ENCODE data around the gene AKAP13.

AKAP13 gene

DNA sequence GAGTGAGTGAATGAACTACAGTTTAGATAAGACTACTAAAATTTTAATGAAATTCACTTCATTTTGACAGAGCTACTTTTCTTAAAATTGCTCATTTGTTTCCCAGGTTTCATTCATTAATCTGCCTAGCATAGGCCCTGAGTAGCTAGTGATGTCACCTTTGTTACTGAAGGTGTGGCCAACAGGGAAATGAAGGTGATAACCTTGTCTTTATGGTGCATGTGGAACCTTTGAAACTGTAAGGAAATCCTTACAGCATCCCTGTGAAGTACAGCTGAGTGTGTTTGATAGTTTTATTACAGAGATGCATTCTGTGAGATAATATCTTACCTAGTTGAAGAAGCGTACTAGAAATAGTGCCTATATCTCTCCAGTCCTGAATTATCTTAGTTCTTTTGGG lies 112.9 kb downstream of the AKAP13 start:
- FAIRE-seq (no peak), DNase-seq (ENCODE audit: insufficient read length, low spot score) (no peak)

DNA sequence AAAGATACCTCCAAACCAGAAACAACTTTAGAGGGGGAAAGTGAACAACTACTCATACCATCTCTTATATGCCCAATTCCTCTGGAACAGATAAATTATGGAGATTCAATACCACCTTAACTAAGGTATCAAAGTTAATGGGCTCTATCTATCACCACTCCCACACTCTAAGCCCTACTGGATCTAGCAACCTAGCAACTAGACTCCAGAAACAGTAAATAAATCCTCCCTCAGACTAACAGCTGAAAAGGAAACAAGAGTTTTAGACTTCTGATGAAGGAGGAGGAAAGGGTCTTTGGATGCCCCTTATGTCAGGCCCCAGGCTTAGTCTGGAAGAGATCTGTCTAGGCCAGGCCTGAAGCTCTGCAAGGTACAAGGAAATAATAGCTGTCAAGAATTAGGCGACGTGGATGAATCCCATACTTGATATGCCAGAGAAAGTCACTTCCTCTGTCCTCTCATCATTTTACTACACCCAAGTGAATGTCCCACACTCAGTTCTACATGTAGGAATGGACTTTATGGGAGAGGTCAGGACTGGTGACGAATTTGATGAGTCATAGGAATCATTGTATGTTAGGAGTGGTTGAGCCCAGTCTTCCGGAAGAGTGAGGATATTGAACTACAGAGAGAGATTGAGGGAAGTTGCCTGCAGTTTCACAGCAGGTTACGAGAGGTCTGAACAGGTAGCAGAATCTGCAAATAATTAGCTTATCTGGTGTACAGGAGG lies 113.8 kb downstream of the AKAP13 start:
- peak; percentile 40 for FAIRE-seq
- DNase-seq (ENCODE audit: insufficient read length, low spot score), result peak; percentile 66

DNA sequence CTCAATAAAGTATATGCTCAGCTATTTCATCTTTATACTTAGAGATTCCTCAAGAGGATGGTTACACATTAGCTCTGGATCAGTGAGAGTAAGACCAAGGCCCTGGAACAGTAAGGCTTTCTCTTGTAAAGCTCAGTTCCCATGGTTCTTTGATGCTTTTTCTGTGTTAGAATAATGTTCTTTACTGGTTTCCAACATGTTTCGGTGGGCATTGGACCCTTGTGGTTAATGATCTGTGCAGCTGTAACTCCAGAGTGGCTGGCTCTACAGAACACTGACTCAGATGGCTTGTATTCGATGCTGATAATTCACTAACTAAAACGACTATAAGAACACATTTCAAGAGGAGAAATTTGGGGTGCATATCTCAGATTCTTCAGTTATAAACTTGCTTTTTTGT lies 114.7 kb downstream of the AKAP13 start:
- DNase-seq (ENCODE audit: insufficient read length, low spot score) (no peak), FAIRE-seq (no peak)

DNA sequence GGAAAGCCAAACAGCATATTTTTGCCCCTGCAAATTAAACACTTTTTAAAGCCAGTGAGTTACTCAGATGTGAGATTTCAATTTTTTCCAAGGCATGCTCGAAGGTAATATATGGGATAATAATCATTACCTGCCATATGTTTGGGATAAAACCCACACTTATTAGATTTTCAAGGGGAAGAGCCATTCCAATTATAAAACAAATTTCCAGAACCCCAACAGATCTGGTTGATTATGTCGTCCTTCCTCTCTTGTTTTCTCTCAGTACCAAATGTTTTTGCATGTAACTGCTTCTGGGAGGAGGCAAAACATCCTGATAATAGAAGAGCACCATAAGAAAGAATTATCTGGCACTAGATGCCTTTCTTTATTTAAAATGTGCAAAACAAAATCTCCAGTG lies 115.1 kb downstream of the AKAP13 start:
- FAIRE-seq (no peak), DNase-seq (ENCODE audit: insufficient read length, low spot score) (no peak)

DNA sequence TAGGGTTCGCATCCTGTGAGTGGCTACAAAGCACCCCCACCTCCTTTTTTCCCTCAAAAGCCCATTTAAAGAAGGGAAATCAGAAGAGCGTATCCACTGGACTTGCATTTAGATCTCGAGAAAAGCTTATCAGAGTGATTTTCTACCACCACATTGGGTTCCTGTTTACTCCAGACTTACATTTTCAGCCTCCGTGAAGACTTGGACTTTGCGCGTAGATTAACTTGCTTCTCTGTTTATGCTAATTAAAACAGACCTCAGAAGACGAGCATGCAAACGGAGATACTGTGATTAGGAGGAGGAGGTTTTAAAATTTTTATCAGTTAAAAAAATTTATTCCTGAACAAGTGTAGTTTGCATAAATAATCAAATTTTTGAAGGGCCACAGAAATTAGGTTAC lies 115.7 kb downstream of the AKAP13 start:
- FAIRE-seq, result no peak

DNA sequence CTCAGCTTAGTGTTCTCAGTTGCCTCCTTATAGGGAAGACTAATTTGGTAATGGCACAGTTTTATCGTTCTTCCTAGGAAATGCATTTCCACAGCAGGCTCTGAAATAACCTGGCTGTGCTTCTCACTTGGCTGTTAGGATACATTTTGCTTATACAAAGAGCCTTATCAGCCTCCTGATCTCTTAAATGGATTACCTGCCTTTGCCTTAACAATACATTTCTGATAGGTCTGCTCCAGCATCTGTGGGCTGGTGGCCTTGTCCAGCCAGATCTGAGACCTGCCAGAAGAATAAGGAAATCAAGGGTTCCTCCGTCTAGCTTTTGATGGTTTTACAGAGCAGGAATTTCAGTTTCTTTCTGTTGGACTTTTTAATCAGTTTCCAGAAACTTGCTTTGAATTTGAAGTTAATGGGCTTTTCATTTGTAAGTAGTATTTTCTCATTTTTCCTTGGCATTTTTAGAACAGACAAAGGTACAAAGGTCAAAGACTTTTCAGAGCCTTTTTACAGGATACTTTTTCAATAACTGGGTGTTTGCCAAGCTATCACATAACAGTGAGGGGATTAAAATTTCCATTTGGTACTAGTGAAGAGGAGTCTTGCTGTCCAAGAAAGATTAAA lies 116.3 kb downstream of the AKAP13 start:
- no peak for FAIRE-seq

More for the DNA sequence above, 115.7 kb downstream of the AKAP13 start:
- DNase-seq (ENCODE audit: insufficient read length, low spot score), result no peak

DNA sequence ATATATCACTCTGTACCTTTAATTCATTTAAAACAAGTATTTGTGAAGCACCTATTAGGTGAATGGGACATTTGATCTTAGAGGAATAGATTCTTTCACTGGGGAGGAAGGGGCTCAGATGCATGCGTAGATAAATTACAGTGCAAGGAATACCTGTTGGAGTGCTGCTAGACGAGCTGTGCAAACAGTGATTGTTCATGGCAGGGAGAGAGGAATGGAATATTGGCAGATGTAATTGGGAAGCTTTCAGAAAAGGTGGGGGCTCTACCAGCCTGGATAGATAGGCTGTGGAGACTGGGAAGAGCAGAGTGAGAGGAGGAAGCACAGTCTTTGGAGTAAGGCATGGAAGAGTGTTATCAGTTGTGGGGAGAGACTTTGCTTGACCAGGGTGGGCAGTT lies 116.8 kb downstream of the AKAP13 start:
- DNase-seq (ENCODE audit: insufficient read length, low spot score) (no peak), FAIRE-seq (no peak)

More for the DNA sequence above, 116.3 kb downstream of the AKAP13 start:
- DNase-seq (ENCODE audit: insufficient read length, low spot score), result no peak

DNA sequence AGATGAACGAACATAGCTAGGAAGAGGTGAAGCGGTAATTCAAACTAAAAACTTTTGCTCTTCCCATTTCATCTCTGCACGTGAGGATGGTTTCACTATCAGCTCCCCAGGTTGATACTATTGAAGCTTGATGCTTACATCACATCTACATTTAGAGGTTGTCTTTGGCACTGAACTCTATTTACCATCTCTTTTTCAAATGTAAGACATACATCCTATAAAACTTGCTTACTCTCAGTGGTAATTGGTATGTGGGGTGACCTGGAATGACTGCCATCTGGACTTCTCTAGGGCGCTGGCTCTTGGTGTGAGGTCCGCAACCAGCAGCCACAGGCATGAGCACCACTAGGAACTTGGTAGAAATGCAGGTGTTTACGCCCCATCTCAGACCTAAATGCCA lies 118.1 kb downstream of the AKAP13 start:
- FAIRE-seq (no peak), DNase-seq (ENCODE audit: insufficient read length, low spot score) (no peak)

DNA sequence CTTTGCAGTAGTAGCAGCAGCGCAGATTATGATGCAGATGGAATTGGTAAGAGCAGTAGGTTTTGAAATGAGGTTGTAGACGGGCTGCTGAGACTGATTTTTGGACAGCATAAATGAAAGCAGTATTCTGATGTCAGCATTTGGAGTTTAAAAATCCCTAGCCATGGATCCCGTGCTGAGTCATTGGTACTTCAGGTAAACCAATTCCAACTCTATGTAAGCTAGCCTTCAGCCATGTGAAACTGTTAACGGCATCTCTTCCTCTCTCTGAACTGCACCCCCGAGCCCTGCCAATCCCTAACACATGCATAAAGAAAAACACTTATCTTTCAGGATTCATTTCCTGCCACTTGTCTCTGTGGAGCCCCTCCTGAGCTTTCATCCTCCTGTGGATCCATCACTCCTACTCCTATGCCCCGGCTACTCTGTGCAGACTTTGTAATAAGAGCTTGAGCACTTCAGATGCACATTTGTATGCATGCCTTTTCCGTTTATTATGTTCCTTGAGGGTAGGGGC lies 119.0 kb downstream of the AKAP13 start:
- FAIRE-seq (no peak), DNase-seq (ENCODE audit: insufficient read length, low spot score) (no peak)

DNA sequence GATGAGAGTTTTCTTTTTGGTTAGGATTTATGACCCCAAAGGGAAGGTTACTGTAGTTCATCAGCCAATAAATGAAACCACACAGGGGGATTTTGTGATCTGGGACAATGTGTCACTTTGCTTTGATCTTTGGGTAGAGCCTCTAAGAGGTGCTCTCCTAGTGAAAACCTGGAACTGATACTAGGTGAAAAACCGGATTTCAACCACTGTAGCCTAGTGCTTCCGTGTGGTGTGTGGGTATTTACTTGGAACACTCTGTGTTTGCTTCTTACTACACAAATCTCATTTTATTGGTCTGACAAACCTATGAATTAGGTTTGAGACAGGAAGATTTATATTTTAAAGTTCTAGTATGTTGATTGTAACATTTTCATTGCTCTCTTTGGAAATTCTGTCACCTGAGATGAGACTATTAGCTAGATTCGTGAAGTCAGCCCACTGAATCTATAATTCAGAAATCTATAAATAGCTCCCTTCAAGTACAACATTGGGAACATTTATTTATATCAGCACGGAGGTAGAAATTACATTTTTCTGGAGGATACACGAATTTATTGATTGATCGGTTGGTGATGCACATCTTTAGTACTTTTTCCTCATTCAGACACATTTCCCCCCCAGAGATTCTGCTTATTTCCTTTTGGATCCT lies 119.8 kb downstream of the AKAP13 start:
- FAIRE-seq, result no peak
- no peak for DNase-seq (ENCODE audit: insufficient read length, low spot score)

DNA sequence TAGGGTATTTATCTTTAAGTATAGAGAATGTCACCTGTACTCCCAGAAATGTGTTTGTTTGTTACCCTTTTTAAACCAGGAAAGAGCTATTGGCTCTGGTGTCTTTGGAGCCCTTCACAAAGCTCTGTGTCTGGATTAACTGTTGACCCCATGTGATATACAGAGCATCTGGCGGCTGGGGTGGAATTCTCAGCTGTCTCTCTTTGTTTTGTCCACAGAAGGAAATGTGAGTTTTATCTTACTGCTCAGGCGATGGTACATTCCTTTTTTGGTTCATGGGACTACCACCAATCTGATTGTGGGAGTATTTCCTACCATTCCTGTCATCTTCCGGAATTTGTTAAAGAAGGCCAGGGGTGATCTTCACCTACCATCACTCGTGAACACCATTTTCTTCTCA lies 120.3 kb downstream of the AKAP13 start:
- DNase-seq (ENCODE audit: insufficient read length, low spot score) (no peak), FAIRE-seq (no peak)

DNA sequence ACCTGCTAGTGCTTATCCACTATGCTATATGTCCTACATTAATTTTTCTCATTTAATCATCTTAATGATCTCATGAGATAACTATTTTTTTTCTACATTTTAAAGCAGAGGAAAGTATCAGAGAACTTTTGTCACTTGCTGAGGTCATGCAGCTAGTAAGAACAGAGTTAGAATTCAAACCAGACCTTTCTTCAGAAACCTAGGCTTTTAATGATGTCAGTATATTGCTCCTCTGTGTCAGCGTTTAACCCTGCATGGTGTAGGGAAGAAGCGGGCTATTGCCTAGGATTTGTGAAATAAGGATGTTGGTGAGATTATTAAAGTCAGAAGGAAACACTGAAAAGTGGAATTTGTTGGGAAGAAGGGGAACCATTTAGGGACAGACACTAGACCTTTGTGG lies 121.2 kb downstream of the AKAP13 start:
- DNase-seq (ENCODE audit: insufficient read length, low spot score) (no peak), FAIRE-seq (no peak)

DNA sequence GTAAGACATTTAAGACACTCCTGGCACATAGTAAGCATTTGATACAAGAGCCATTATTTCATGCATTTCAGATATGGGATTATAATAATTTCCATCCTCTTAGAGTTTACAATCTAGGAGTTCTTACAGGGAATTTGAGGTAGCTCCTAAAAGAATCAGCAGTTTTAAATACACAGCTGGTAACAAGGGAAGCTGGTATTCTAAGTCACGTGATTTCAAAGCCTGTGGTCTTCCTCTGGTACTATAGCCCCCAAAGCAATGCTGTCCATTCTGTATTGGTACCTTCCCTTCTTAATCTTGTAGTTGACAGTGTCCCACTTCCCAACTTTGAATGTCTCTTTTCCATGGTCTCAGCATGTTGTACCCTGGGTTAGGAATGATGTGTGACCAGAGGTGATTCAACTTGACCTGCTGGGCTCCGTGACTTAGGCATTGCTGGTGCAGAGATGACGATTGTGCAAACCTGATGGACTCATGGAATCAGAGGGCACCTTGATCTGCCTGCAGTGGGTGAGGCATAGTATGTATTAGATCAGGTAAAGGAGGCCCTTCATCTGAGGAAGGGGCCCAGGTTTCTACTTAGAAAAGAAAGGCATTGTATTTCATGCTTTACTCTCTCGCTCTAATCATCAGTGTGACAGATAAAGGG lies 122.9 kb downstream of the AKAP13 start:
- no peak for FAIRE-seq
- no peak for DNase-seq (ENCODE audit: insufficient read length, low spot score)

DNA sequence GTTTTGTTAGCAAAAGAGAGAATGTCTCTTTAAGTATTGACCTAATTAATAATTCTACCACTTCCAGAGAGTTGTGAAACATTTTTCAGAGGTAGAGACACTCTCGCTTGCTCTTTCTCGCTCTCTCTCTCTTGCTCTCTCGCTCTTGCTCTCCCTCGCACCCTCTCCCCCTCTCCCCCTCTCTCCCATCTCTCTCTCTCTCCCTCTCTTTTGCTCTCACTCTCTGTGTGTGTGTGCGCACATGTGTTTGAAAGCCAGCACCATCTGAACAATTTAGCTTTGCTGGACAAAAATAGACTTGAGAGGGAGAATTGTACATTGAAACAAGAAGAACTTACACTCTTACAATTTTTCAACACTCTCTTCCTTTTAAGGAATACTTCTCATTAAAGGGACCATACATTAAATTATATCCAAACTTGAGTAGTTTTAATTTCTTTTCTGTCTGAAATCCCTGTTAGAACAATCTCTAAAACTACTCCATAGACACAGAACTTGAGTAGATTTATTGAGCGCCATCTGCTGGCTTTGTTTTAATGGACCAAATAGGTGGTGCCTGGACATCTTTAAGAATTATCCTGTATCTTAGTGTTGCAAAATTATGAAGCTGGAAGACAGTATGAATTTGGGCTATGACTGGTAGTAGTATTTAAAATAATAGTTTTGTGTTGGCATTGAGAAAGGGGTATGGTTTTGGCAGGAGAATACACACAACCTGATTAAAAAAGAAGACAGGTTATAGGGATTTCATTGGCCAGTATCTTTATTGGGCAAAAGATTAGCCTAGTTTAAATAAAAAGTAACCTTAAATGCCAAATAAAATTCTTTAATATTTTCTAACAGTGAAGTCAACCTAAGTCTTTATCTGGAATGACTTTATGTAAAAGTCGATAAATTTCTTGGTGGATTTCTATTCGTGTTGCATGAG lies 124.6 kb downstream of the AKAP13 start:
- no peak for FAIRE-seq
- peak; percentile 27 for DNase-seq (ENCODE audit: insufficient read length, low spot score)

DNA sequence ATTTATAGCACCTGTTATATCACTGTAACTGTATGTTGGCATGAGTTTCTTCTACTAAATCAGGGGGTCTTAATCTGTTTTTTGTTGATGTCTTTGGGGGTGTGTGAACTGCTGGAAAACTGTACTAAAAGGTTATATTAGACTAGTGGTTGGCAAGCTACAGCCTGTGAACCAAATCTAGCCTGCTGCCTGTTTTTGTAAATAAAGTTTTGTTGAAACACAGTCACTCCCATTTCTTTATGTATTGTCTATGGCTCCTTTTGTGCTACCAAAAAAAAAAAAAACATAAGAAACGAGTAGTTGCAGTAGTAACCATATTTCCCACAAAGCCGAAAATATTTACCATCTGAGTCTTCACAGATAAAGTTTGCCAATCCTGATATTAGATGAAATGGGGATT lies 126.7 kb downstream of the AKAP13 start:
- DNase-seq (ENCODE audit: insufficient read length, low spot score), result no peak
- no peak for FAIRE-seq

DNA sequence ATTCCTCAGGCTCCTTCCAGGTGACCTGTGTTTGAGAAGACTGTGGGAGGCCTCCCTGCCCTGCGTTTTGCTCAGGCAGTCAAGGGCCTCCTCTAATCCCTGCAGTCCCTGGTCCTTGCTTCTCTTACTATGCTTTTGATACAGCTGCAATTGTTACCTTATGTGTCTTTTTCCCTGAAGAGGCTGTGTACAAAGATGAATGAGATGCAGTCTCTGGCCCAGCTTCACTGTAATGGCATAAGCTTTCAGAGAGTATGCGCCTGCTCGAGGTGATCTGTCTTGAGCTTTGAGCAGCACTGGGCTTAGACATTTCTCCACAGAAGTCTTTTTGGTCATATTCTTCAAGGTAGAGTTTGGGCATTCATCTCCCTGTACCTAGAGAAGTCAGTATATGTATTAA lies 129.6 kb downstream of the AKAP13 start:
- FAIRE-seq (no peak), DNase-seq (ENCODE audit: insufficient read length, low spot score) (no peak)

DNA sequence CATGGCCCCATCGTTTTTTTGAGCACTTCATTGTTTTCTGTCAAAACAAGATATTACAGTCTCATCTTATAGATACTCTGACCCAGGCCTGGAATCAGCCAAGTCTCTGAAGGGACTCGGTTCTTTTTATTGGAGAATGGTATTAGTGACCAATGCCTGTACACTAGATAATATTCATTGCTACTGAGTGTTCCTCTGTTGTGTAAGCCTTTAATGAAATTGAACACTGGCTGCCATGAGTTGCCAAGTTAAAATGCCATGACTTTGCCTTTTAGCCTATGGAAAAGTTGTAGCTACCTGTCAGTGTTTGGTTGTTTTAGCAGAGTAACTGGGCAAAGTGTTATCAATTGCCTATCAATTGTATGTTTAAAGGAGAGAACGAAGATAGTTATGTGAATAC lies 134.0 kb downstream of the AKAP13 start:
- DNase-seq (ENCODE audit: insufficient read length, low spot score), result no peak
- FAIRE-seq, result no peak

DNA sequence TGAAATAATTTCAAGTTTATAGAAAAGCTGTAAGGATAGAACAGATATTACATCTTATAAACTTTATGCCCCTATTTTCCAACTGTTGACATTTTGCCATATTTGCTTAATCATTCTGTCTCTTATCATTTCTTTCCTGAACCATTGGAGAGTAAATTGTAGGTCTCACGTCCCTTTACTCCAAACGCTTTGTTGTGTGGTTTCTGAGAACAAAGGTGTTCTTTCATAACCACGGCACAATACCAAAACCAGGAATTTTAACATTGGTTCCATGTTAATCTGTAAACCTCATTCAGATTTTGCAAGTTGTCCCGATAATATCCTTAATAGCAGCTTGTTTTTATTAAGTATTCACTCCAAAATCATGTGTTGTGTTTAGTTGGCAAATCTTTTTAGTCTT lies 134.8 kb downstream of the AKAP13 start:
- FAIRE-seq, result no peak
- no peak for DNase-seq (ENCODE audit: insufficient read length, low spot score)

DNA sequence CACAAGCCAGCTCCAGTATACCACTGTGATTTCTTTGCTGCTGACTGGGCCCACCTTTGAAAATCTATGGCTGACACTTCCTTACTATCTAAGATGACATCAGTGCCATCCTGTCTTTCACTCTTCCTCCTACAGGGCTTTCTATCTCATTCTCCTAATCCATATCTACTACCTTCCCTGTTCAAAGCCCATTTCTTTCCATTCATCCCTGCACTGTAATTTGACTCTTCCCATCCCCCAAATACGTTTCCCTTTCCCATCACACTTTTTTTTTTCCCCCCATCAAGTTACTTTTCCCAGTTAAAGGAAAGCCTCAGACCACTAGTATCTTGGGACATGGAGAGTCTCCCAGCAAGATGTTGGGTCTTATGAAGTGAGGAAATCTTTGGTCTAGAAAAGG lies 136.7 kb downstream of the AKAP13 start:
- no peak for DNase-seq (ENCODE audit: insufficient read length, low spot score)

More for the DNA sequence above, 136.7 kb downstream of the AKAP13 start:
- no peak for FAIRE-seq

All from HTR-8/SVneo (cell line).